ENCODE results near the gene GP1BB.
"Not testable (repeated sequence)": the region's sequence is repeated elsewhere in the genome, so short reads cannot be mapped to it uniquely, and the experiment has no call there.

The GP1BB gene

GRCh38 chr22:19696504-19697276 is 26.6 kb upstream of the GP1BB start:
- H3K27ac ChIP-seq (ENCODE audit: low read length) = no peak overlapping the region
- H3K4me3 ChIP-seq (ENCODE audit: low read depth in 1 of 2, low read length in 2 of 2) = no peak overlapping the region
- peaks cover 0 to 5% of the 10 kb centered on the region in 2 donors for H3K4me1 ChIP-seq (ENCODE audit: control insufficient read depth in 1 of 2, insufficient read depth in 2 of 2, low read length in 2 of 2)
- H3K9me3 ChIP-seq (ENCODE audit: control insufficient read depth in 1 of 2, low read length in 2 of 2) = no peaks in the 10 kb centered on the region
- no peaks in the 10 kb centered on the region for H3K27me3 ChIP-seq (ENCODE audit: low read depth, low read length)
- no peaks in the 10 kb centered on the region for H3K36me3 ChIP-seq (ENCODE audit: control insufficient read depth in 1 of 2, insufficient read depth in 2 of 2, low read length in 2 of 2)

- H3K4me3 ChIP-seq (ENCODE audit: low read depth in 1 of 2, low read length in 2 of 2); H3K27me3 ChIP-seq (ENCODE audit: low read depth, low read length); H3K36me3 ChIP-seq (ENCODE audit: control insufficient read depth in 1 of 2, insufficient read depth in 2 of 2, low read length in 2 of 2); H3K27ac ChIP-seq (ENCODE audit: low read length); H3K9me3 ChIP-seq (ENCODE audit: control insufficient read depth in 1 of 2, low read length in 2 of 2); H3K4me1 ChIP-seq (ENCODE audit: control insufficient read depth in 1 of 2, insufficient read depth in 2 of 2, low read length in 2 of 2): not testable (repeated sequence)
These were observed 25.5 kb upstream of the GP1BB start for GRCh38 chr22:19697871-19698270.

- H3K27me3 ChIP-seq (ENCODE audit: low read depth, low read length) = no peaks in the 10 kb centered on the region
- H3K4me1 ChIP-seq (ENCODE audit: control insufficient read depth in 1 of 2, insufficient read depth in 2 of 2, low read length in 2 of 2) = no peaks in the 10 kb centered on the region
- no peaks in the 10 kb centered on the region for H3K9me3 ChIP-seq (ENCODE audit: control insufficient read depth in 1 of 2, low read length in 2 of 2)
- H3K4me3 ChIP-seq (ENCODE audit: low read depth in 1 of 2, low read length in 2 of 2) = no peak overlapping the region
- H3K27ac ChIP-seq (ENCODE audit: low read length) = no peak overlapping the region
- H3K36me3 ChIP-seq (ENCODE audit: control insufficient read depth in 1 of 2, insufficient read depth in 2 of 2, low read length in 2 of 2) = no peaks in the 10 kb centered on the region
These were observed 22.4 kb upstream of the GP1BB start for GRCh38 chr22:19700790-19701419.

DNA sequence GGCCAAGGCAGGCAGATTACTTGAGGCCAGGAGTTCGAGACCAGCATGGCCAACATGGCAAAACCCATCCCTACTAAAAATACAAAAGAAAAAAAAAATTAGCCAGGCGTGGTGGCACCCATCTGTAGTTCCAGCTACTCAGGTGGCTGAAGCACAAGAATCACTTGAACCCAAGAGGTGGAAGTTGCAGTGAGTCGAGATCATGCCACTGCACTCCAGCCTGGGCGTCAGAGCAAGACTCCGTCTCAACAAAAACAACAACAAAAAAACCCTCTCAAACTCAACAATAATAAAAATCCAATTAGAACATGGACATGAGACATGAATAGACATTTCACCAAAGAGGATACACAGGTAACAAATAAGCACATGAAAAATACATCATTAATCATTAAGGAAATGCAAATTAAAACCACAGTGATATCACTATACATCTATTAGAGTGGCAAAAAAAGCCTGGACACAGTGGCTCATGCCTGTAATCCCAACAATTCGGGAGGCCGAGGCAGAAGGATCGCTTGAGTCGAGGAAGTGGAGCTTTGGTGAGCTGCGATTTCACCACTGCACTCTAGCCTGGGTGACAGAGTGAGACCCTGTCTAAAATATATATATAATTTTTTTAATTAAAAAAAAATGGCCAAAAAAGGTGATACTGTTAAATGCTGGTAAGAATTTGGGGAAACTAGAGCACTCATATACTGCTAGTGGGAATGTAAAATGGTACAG is 21.8 kb upstream of the GP1BB start:
- Histone ChIP-seq H3K4me3 (ENCODE audit: low read depth in 1 of 2, low read length in 2 of 2) (no peak overlapping the region), H3K36me3 (ENCODE audit: control insufficient read depth in 1 of 2, insufficient read depth in 2 of 2, low read length in 2 of 2) (no peaks in the 10 kb centered on the region), H3K27ac (ENCODE audit: low read length) (no peak overlapping the region), H3K9me3 (ENCODE audit: control insufficient read depth in 1 of 2, low read length in 2 of 2) (no peaks in the 10 kb centered on the region), H3K4me1 (ENCODE audit: control insufficient read depth in 1 of 2, insufficient read depth in 2 of 2, low read length in 2 of 2) (no peaks in the 10 kb centered on the region), H3K27me3 (ENCODE audit: low read depth, low read length) (no peaks in the 10 kb centered on the region)

GRCh38 chr22:19703869-19704268 is 19.5 kb upstream of the GP1BB start:
- no peak overlapping the region for H3K27ac ChIP-seq (ENCODE audit: low read length)
- H3K27me3 ChIP-seq (ENCODE audit: low read depth, low read length) = no peaks in the 10 kb centered on the region
- no peak overlapping the region for H3K4me3 ChIP-seq (ENCODE audit: low read depth in 1 of 2, low read length in 2 of 2)
- no peaks in the 10 kb centered on the region for H3K36me3 ChIP-seq (ENCODE audit: control insufficient read depth in 1 of 2, insufficient read depth in 2 of 2, low read length in 2 of 2)
- no peaks in the 10 kb centered on the region for H3K9me3 ChIP-seq (ENCODE audit: control insufficient read depth in 1 of 2, low read length in 2 of 2)
- peaks cover 0 to 5% of the 10 kb centered on the region in 2 donors for H3K4me1 ChIP-seq (ENCODE audit: control insufficient read depth in 1 of 2, insufficient read depth in 2 of 2, low read length in 2 of 2)

DNA sequence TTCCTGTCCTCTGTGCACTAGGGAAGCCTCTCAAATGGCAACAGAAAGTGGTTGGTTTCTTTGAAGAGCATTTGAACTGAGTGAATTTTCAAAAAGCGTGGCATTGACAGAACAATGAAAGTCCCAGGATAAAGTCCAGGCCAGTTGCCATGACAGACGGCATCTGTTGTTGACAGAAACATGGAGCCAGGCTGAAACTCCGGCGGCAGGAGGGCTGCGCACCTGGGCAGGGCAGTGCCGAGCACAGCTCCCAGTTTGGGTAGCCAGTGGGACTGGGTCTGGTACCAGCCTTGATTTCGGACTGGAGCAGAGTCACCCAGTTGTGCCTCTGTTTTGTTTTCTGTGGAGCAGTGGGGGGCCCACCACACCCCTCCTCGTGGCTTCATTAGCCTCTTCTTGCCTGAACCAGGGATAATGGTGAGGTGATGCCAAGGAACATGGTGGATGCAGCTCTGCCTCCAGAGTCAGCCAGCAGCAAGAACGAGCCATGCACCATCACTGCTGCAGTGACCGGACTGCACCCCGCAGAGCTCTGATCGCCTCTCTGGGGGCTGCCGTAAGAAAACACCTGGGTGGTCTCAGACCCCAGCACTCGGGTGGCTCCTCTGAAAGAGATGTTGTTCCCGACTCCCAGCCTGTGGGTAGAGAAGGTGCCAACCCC is 18.9 kb upstream of the GP1BB start:
- Histone ChIP-seq H3K9me3 (ENCODE audit: control insufficient read depth in 1 of 2, low read length in 2 of 2) (no peaks in the 10 kb centered on the region), H3K27ac (ENCODE audit: low read length) (no peak overlapping the region), H3K27me3 (ENCODE audit: low read depth, low read length) (no peaks in the 10 kb centered on the region), H3K36me3 (ENCODE audit: control insufficient read depth in 1 of 2, insufficient read depth in 2 of 2, low read length in 2 of 2) (no peaks in the 10 kb centered on the region), H3K4me1 (ENCODE audit: control insufficient read depth in 1 of 2, insufficient read depth in 2 of 2, low read length in 2 of 2) (peaks cover 0 to 5% of the 10 kb centered on the region in 2 donors), H3K4me3 (ENCODE audit: low read depth in 1 of 2, low read length in 2 of 2) (no peak overlapping the region)

- H3K27me3 ChIP-seq (ENCODE audit: low read depth, low read length) = no peaks in the 10 kb centered on the region
- H3K4me3 ChIP-seq (ENCODE audit: low read depth in 1 of 2, low read length in 2 of 2) = no peak overlapping the region
- H3K36me3 ChIP-seq (ENCODE audit: control insufficient read depth in 1 of 2, insufficient read depth in 2 of 2, low read length in 2 of 2) = no peaks in the 10 kb centered on the region
- H3K9me3 ChIP-seq (ENCODE audit: control insufficient read depth in 1 of 2, low read length in 2 of 2) = no peaks in the 10 kb centered on the region
- H3K27ac ChIP-seq (ENCODE audit: low read length) = no peak overlapping the region
- peaks cover 0 to 5% of the 10 kb centered on the region in 2 donors for H3K4me1 ChIP-seq (ENCODE audit: control insufficient read depth in 1 of 2, insufficient read depth in 2 of 2, low read length in 2 of 2)
These were observed 18.0 kb upstream of the GP1BB start for GRCh38 chr22:19705181-19705934.

- Histone ChIP-seq H3K9me3 (ENCODE audit: control insufficient read depth in 1 of 2, low read length in 2 of 2) (no peaks in the 10 kb centered on the region), H3K4me1 (ENCODE audit: control insufficient read depth in 1 of 2, insufficient read depth in 2 of 2, low read length in 2 of 2) (peaks cover 0 to 5% of the 10 kb centered on the region in 2 donors), H3K36me3 (ENCODE audit: control insufficient read depth in 1 of 2, insufficient read depth in 2 of 2, low read length in 2 of 2) (no peaks in the 10 kb centered on the region), H3K27ac (ENCODE audit: low read length) (no peak overlapping the region), H3K4me3 (ENCODE audit: low read depth in 1 of 2, low read length in 2 of 2) (no peak overlapping the region), H3K27me3 (ENCODE audit: low read depth, low read length) (no peaks in the 10 kb centered on the region)
These were observed 16.6 kb upstream of the GP1BB start for GRCh38 chr22:19706661-19707151.

DNA sequence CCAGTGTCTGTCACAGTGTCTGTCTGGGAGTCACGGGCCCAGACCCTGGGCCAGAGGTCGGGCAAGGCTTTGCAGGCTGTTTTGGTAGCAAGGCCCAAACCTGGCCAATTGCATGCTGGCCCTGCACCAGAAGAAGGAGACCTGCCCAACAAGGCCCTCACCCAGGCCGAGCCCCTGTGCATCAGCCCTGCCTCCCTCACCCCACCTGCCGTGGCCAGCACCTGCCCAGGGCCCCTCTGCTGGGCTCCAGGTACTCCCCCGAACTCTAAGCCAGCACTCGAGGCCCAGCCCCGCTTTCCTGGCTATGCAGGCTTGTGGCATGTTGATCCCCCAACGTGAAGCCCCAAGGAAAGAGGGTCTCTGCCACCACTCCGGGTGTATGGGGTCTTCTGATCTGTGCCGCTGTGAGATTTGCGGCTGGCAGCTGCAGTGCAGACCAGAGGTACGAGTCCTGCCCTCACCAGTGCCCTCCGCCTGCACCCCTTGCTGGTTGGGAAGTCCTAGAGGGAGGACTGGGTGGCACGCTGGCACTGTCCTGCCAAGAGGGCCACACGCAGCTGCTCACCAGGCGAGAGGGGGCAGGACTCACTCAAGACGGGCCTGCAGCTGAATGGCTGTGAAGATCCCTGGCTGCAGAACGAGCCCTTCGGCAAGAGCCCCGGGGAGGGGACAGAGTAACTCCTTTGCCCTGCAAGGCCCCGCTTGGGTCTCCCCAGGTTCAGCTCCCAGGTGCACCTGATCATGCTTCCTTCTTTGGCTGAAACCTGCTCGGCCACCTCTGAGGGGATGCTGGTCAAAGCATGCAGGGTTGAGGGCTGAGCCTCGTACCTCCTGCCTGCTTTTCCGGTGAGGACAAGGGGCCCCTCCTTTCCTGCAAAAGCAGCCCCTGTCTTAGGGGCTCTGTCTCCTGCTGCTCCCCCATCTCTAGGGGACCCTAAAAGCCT is 15.7 kb upstream of the GP1BB start:
- Histone ChIP-seq H3K27me3 (ENCODE audit: low read depth, low read length) (no peaks in the 10 kb centered on the region), H3K4me3 (ENCODE audit: low read depth in 1 of 2, low read length in 2 of 2) (no peak overlapping the region), H3K36me3 (ENCODE audit: control insufficient read depth in 1 of 2, insufficient read depth in 2 of 2, low read length in 2 of 2) (no peaks in the 10 kb centered on the region), H3K4me1 (ENCODE audit: control insufficient read depth in 1 of 2, insufficient read depth in 2 of 2, low read length in 2 of 2) (peaks cover 0 to 5% of the 10 kb centered on the region in 2 donors), H3K9me3 (ENCODE audit: control insufficient read depth in 1 of 2, low read length in 2 of 2) (no peaks in the 10 kb centered on the region), H3K27ac (ENCODE audit: low read length) (no peak overlapping the region)
